ENCODE data around the gene MYBPHL.

Gene MYBPHL

GRCh38 chr1:109264379-109264755 is 42.4 kb downstream of the MYBPHL start:
- no peak for DNase-seq (ENCODE audit: low spot score)

GRCh38 chr1:109263597-109264378 is 43.0 kb downstream of the MYBPHL start:
- DNase-seq (ENCODE audit: low spot score) = peak; percentile 67

- DNase-seq (ENCODE audit: low spot score) = no peak
These were observed 43.6 kb downstream of the MYBPHL start for GRCh38 chr1:109263234-109263596.

- no peak for DNase-seq (ENCODE audit: low spot score)
These were observed 44.4 kb downstream of the MYBPHL start for GRCh38 chr1:109262231-109263055.

GRCh38 chr1:109261578-109261977 is 45.2 kb downstream of the MYBPHL start:
- no peak for DNase-seq (ENCODE audit: low spot score)

- no peak for DNase-seq (ENCODE audit: low spot score)
These were observed 45.8 kb downstream of the MYBPHL start for GRCh38 chr1:109261006-109261405.

GRCh38 chr1:109259674-109260557 is 46.9 kb downstream of the MYBPHL start:
- no peak for DNase-seq (ENCODE audit: low spot score)

GRCh38 chr1:109258481-109259466 is 48.0 kb downstream of the MYBPHL start:
- DNase-seq (ENCODE audit: low spot score) = no peak

GRCh38 chr1:109257682-109258421 is 49.0 kb downstream of the MYBPHL start:
- DNase-seq (ENCODE audit: low spot score) = no peak

GRCh38 chr1:109256971-109257681 is 49.7 kb downstream of the MYBPHL start:
- no peak for DNase-seq (ENCODE audit: low spot score)

- DNase-seq (ENCODE audit: low spot score) = no peak
These were observed 50.7 kb downstream of the MYBPHL start for GRCh38 chr1:109256085-109256484.

GRCh38 chr1:109255678-109256077 is 51.1 kb downstream of the MYBPHL start:
- no peak for DNase-seq (ENCODE audit: low spot score)

- no peak for DNase-seq (ENCODE audit: low spot score)
These were observed 51.6 kb downstream of the MYBPHL start for GRCh38 chr1:109255097-109255651.

- no peak for DNase-seq (ENCODE audit: low spot score)
These were observed 52.2 kb downstream of the MYBPHL start for GRCh38 chr1:109254621-109255096.

- no peak for DNase-seq (ENCODE audit: low spot score)
These were observed 52.8 kb downstream of the MYBPHL start for GRCh38 chr1:109253803-109254620.

- DNase-seq (ENCODE audit: low spot score) = no peak
These were observed 53.7 kb downstream of the MYBPHL start for GRCh38 chr1:109252893-109253802.

GRCh38 chr1:109252167-109252892 is 54.5 kb downstream of the MYBPHL start:
- no peak for DNase-seq (ENCODE audit: low spot score)

All from CD4-positive, alpha-beta T cell treated with Interleukin-15 for 4 hours (primary cell).